ENCODE measurements around the gene RIMS1.

DNA sequence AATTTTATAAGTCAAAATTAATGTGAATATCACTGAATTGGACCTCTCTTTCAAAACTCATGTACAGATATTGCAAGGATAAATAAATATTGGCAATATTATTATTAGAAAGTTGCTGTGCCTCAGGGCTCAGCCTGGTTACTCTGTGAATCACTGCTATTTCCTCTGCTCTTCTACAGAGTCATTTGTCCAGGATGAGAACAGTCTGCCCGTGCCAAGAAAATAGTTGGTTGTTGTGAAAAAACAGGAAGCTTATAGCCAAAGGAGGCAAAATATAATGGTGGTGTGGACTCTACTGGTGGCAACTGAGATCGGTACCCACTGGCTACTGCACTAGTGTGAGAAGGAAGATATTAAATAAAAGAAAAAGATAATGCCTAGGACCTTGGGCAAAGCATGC, 93.6 kb downstream of the RIMS1 start:
- TF ChIP-seq, protein P1, sequence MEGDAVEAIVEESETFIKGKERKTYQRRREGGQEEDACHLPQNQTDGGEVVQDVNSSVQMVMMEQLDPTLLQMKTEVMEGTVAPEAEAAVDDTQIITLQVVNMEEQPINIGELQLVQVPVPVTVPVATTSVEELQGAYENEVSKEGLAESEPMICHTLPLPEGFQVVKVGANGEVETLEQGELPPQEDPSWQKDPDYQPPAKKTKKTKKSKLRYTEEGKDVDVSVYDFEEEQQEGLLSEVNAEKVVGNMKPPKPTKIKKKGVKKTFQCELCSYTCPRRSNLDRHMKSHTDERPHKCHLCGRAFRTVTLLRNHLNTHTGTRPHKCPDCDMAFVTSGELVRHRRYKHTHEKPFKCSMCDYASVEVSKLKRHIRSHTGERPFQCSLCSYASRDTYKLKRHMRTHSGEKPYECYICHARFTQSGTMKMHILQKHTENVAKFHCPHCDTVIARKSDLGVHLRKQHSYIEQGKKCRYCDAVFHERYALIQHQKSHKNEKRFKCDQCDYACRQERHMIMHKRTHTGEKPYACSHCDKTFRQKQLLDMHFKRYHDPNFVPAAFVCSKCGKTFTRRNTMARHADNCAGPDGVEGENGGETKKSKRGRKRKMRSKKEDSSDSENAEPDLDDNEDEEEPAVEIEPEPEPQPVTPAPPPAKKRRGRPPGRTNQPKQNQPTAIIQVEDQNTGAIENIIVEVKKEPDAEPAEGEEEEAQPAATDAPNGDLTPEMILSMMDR (IDR thresholded peaks at IDR 0.05; ENCODE audit: low read length) = no peak
- TF ChIP-seq EZH2 (optimal IDR thresholded peaks at IDR 0.05; ENCODE audit: low read depth, low read length) = no peak
